Gastrocnemius medialis (tissue), 4 donors: ENCODE data around the gene GRIK5.

ENCODE experiments used
- POLR2A ChIP-seq, 2 donors: fragments of 450-650 bp; IDR thresholded peaks; one replicate each; pipeline ENCODE4 v1.6.1; 2017; ENCODE audit warnings: antibody characterized with exemption in 2 of 2, mild to moderate bottlenecking in 2 of 2, moderate library complexity in 2 of 2
- TF ChIP-seq, protein P1 (sequence below), 5 experiments: fragments of 450-650 bp in 3 of 5; fragments of 200-600 bp in 2 of 5; sonication (generic) in 2 of 5; IDR thresholded peaks in 4 of 5; conservative IDR thresholded peaks in 1 of 5; 1 replicate in 4 of 5; 2 replicates in 1 of 5; pipeline ENCODE4 v1.5.1; 2016 to 2019; ENCODE audit warnings: antibody characterized with exemption in 5 of 5, mild to moderate bottlenecking in 3 of 5, moderate library complexity in 3 of 5

DNA sequence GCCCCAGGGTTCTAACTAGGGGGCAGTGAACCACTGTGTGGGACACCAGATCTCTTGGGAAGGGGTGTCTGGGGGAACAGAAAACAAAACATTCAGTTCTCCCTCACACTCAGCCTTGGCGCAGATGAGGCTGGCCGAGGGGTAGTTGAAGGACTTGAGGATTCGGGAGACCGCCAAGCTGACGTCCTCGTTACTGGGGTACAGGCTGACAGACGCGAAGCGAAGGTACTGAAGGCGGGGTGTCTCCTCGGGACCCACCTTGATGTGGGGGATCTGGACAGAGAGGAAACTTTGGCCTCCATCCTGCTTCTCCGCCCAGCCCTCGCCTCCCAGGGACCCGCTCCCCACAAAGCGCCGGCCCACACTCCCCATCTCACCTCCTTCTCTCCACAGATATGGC is 7.6 kb downstream of the GRIK5 start:
- TF ChIP-seq, protein P1, sequence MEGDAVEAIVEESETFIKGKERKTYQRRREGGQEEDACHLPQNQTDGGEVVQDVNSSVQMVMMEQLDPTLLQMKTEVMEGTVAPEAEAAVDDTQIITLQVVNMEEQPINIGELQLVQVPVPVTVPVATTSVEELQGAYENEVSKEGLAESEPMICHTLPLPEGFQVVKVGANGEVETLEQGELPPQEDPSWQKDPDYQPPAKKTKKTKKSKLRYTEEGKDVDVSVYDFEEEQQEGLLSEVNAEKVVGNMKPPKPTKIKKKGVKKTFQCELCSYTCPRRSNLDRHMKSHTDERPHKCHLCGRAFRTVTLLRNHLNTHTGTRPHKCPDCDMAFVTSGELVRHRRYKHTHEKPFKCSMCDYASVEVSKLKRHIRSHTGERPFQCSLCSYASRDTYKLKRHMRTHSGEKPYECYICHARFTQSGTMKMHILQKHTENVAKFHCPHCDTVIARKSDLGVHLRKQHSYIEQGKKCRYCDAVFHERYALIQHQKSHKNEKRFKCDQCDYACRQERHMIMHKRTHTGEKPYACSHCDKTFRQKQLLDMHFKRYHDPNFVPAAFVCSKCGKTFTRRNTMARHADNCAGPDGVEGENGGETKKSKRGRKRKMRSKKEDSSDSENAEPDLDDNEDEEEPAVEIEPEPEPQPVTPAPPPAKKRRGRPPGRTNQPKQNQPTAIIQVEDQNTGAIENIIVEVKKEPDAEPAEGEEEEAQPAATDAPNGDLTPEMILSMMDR (IDR thresholded peaks at IDR 0.05 in 4 of 5, conservative IDR thresholded peaks at IDR 0.05 in 1 of 5), result no peak
- TF ChIP-seq POLR2A (IDR thresholded peaks at IDR 0.05), result no peak
